ENCODE measurements around the gene COX14. TPM values are rescaled to one million over a fixed set of nuclear protein-coding genes. Genes with fewer than 3 reads are reported as not detected.

The COX14 gene
- total RNA-seq, 6 experiments from 2014 or later: 37.7 to 67.5 (median 50.6) TPM

- WGBS (ENCODE audit: insufficient coverage, low coverage, low lambda C conversion rate, missing lambda C conversion rate): no CpG with 5 or more reads among the region's 7 CpGs
- Histone ChIP-seq H3K9me3 (no peaks in the 10 kb centered on the region), H3K36me3 (no peaks in the 10 kb centered on the region), H3K27ac (no peak overlapping the region), H3K4me1 (peaks cover 0 to 7% (median 0%) of the 10 kb centered on the region in 4 donors), H3K27me3 (no peaks in the 10 kb centered on the region), H3K4me3 (no peak overlapping the region)
- ATAC-seq (no peak), DNase-seq (peak in 1 of 3 donors; percentile 51)
- no peak for TF ChIP-seq POLR2A (IDR thresholded peaks at IDR 0.05)
- TF ChIP-seq, protein P1, sequence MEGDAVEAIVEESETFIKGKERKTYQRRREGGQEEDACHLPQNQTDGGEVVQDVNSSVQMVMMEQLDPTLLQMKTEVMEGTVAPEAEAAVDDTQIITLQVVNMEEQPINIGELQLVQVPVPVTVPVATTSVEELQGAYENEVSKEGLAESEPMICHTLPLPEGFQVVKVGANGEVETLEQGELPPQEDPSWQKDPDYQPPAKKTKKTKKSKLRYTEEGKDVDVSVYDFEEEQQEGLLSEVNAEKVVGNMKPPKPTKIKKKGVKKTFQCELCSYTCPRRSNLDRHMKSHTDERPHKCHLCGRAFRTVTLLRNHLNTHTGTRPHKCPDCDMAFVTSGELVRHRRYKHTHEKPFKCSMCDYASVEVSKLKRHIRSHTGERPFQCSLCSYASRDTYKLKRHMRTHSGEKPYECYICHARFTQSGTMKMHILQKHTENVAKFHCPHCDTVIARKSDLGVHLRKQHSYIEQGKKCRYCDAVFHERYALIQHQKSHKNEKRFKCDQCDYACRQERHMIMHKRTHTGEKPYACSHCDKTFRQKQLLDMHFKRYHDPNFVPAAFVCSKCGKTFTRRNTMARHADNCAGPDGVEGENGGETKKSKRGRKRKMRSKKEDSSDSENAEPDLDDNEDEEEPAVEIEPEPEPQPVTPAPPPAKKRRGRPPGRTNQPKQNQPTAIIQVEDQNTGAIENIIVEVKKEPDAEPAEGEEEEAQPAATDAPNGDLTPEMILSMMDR (IDR thresholded peaks at IDR 0.05): no peak
- intact Hi-C loops (cut with DNase I): loop anchor here (5.0 to 10.0 kb wide), 3 partner anchors 101 to 106 kb away; partner anchors contain the start of gene AQP6 (in 1 of the 2)
These were observed 38.8 kb upstream of the COX14 start for GRCh38 chr12:50073206-50073605.

- Histone ChIP-seq H3K27me3 (no peaks in the 10 kb centered on the region), H3K9me3 (no peaks in the 10 kb centered on the region), H3K27ac (no peak overlapping the region), H3K4me1 (peaks cover 0 to 7% (median 0%) of the 10 kb centered on the region in 4 donors), H3K36me3 (no peaks in the 10 kb centered on the region), H3K4me3 (no peak overlapping the region)
- peak in 1 of 3 donors; percentile 44 for DNase-seq
- 20% methylated on average over 1 of the region's 10 CpGs for WGBS (ENCODE audit: insufficient coverage, low coverage, low lambda C conversion rate, missing lambda C conversion rate)
- ATAC-seq: no peak
- TF ChIP-seq, protein P1 (IDR thresholded peaks at IDR 0.05): no peak
- TF ChIP-seq POLR2A (IDR thresholded peaks at IDR 0.05): no peak
- intact Hi-C loops (cut with DNase I): loop anchor here (5.0 to 10.0 kb wide), 3 partner anchors 101 to 106 kb away; partner anchors contain the start of gene AQP6 (in 1 of the 2)
These were observed 38.3 kb upstream of the COX14 start for GRCh38 chr12:50073712-50074111.

DNA sequence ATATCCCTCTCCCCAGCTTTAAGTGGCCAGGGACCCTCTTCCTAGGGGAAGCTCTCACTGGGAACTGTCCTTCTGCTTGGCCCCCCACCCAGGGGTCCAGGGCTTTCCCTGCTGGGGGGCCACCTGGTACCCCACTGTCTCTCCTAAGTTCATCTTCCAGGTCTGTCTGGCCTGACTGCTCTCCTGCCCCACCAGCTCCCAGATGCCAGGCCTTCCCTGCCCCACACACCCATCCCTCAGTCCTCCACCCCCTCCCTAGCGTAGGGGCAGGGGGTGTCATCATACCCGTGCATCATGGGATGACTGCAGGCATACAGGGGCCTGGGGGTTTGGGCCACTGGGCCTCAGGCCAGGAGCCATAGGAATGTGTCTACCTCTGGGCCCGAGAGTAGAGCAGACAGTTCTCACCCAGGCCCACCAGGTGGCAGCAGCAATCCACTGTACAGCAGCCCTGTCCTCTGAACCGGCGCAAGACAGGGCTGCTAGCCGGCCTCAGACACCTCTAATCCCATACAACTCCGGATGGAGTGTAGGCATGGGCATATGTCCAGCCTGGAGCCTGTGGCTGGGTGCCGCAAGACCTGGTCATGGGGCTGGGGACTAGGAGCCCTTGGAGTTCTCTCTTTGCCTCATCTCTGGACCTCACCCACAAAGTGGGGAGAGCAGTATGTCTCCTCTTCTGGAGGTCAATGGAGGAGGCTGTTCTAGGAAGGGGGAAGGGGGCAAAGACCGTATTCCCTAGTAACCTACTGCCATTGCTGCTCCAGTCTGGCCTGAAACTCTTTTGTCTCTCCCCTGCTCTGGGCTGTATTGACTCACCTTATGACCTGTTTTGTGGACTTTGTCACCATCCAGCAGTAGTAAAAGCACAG is 36.9 kb upstream of the COX14 start:
- DNase-seq (peak; percentile 88 to 90 (median 88)), ATAC-seq (peak; percentile 94 to 96 (median 94))
- no peaks in the 10 kb centered on the region for H3K9me3 ChIP-seq
- H3K27me3 ChIP-seq: no peaks in the 10 kb centered on the region
- intact Hi-C loops (cut with DNase I): loop anchor here (5.0 to 10.0 kb wide), 4 partner anchors 97 to 108 kb away; partner anchors contain the start of gene AQP6 (in 1 of the 2)
- no peak for TF ChIP-seq POLR2A (IDR thresholded peaks at IDR 0.05)
- TF ChIP-seq, protein P1 (IDR thresholded peaks at IDR 0.05): peak; percentile 94 to 98 (median 96)
- H3K36me3 ChIP-seq: no peaks in the 10 kb centered on the region
- peak overlapping the region in 1 of 3 donors; percentile 14 for H3K4me3 ChIP-seq
- no peak overlapping the region for H3K27ac ChIP-seq
- 9% methylated on average over 4 of the region's 9 CpGs for WGBS (ENCODE audit: insufficient coverage, low coverage, low lambda C conversion rate, missing lambda C conversion rate)
- H3K4me1 ChIP-seq: peaks cover 0 to 7% (median 0%) of the 10 kb centered on the region in 4 donors

DNA sequence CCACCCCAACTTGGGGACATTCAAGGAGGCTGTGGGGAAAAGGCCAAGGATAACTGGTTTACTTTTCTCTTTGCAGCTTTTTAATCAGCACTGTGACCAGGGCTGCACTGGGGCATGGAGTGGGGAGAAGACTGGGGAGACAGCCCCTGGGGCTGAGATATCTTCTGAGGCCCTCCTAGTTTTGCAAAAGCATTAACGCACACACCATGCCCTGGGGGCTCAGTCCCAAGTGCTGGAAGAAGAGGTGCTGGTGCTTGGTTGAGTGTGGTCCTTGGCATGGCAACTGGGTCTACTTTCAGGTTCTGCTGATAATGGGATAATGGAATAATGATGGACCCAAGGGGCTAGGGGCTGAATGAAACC is 36.2 kb upstream of the COX14 start:
- Histone ChIP-seq H3K27ac (no peak overlapping the region), H3K9me3 (no peaks in the 10 kb centered on the region), H3K4me3 (no peak overlapping the region), H3K27me3 (no peaks in the 10 kb centered on the region), H3K4me1 (peaks cover 0 to 7% (median 0%) of the 10 kb centered on the region in 4 donors), H3K36me3 (no peaks in the 10 kb centered on the region)
- 100% methylated on average over 1 of the region's 1 CpG for WGBS (ENCODE audit: insufficient coverage, low coverage, low lambda C conversion rate, missing lambda C conversion rate)
- no peak for DNase-seq
- TF ChIP-seq, protein P1 (IDR thresholded peaks at IDR 0.05): no peak
- TF ChIP-seq POLR2A (IDR thresholded peaks at IDR 0.05): no peak
- intact Hi-C loops (cut with DNase I): loop anchor here (5.0 to 10.0 kb wide), 2 partner anchors 97 to 99 kb away; no protein-coding TSS in a partner anchor
- ATAC-seq: no peak

All from right lobe of liver (tissue), 6 donors.